HEK293 (cell line): ENCODE data around the gene ZFHX3.
"Not testable (repeated sequence)": the region's sequence is repeated elsewhere in the genome, so short reads cannot be mapped to it uniquely, and the experiment has no call there.

Experiments used
- CTCF ChIA-PET: fragments of 350-600 bp; formaldehyde crosslinking; extraction: SDS; loops from one replicate; lab custom pipeline; 2021; ENCODE audit warnings: antibody characterized with exemption; lab: Yijun Ruan, JAX
- POLR2A ChIA-PET: fragments of 300-600 bp; formaldehyde crosslinking; extraction: SDS; loops from one replicate; lab custom pipeline; 2020; ENCODE audit warnings: antibody characterized with exemption, inconsistent platforms; lab: Yijun Ruan, JAX
- H3K27ac ChIP-seq: fragments of 200-500 bp; sonication (Bioruptor generic); 2 replicates; pipeline ENCODE4 v1.5.1; 2014; ENCODE audit warnings: low read depth, low read length, control low read depth, inconsistent platforms; ENCODE audit errors: extremely low read depth
- H3K36me3 ChIP-seq, 2 experiments: fragments of 200-500 bp in 1 of 2; sonication (Bioruptor generic) in 1 of 2; 1 replicate in 1 of 2; 2 replicates in 1 of 2; pipeline ENCODE4 v1.5.1; 2014 to 2017; ENCODE audit warnings: inconsistent platforms in 2 of 2, low read length in 2 of 2; ENCODE audit not compliant: control insufficient read depth in 2 of 2, insufficient read depth in 1 of 2
- H3K4me1 ChIP-seq: fragments of 200-500 bp; sonication (Bioruptor generic); 2 replicates; pipeline ENCODE4 v1.5.1; 2014; ENCODE audit warnings: mild to moderate bottlenecking, low read length, inconsistent platforms; ENCODE audit not compliant: control insufficient read depth, insufficient read depth
- H3K4me3 ChIP-seq: 2 replicates; pipeline ENCODE4 v1.5.1; 2011; ENCODE audit warnings: low read depth, mild to moderate bottlenecking, control low read depth, low read length, moderate library complexity
- H3K9me3 ChIP-seq: fragments of 200-500 bp; sonication (Bioruptor generic); 2 replicates; pipeline ENCODE4 v1.5.1; 2014; ENCODE audit warnings: low read depth, low read length, inconsistent platforms; ENCODE audit not compliant: control insufficient read depth, insufficient read depth
- GLI2 ChIP-seq: fragments of 450-650 bp; formaldehyde crosslinking; IDR thresholded peaks from 2 replicates; pipeline ENCODE4; 2017; ENCODE audit warnings: missing biosample characterization, missing genetic modification characterization, low read depth, borderline replicate concordance
- IKZF3 ChIP-seq: fragments of 450-650 bp; IDR thresholded peaks from 2 replicates; pipeline ENCODE4 v1.5.0; 2018; ENCODE audit warnings: missing biosample characterization, mild to moderate bottlenecking, missing genetic modification characterization, moderate library complexity
- SP3 ChIP-seq: fragments of 450-650 bp; formaldehyde crosslinking; IDR thresholded peaks from 2 replicates; pipeline ENCODE4 v1.5.1; 2016; ENCODE audit warnings: missing biosample characterization, missing genetic modification characterization
- ZBTB21 ChIP-seq: fragments of 450-650 bp; formaldehyde crosslinking; IDR thresholded peaks from 2 replicates; pipeline ENCODE4 v1.5.1; 2017; ENCODE audit warnings: missing biosample characterization, missing genetic modification characterization
- ZNF350 ChIP-seq: fragments of 450-650 bp; formaldehyde crosslinking; IDR thresholded peaks from 2 replicates; pipeline ENCODE4 v1.5.0; 2017; ENCODE audit warnings: missing biosample characterization, mild to moderate bottlenecking, missing genetic modification characterization
- ZNF416 ChIP-seq: fragments of 450-650 bp; formaldehyde crosslinking; IDR thresholded peaks from 2 replicates; pipeline ENCODE4 v1.5.1; 2016; ENCODE audit warnings: missing biosample characterization, missing genetic modification characterization
- ZNF423 ChIP-seq: fragments of 450-650 bp; formaldehyde crosslinking; IDR thresholded peaks from 2 replicates; pipeline ENCODE4 v1.5.1; 2016; ENCODE audit warnings: missing biosample characterization, missing genetic modification characterization
- ZNF654 ChIP-seq: fragments of 450-650 bp; formaldehyde crosslinking; IDR thresholded peaks from 2 replicates; pipeline ENCODE4 v1.5.1; 2016; ENCODE audit warnings: low read depth, missing biosample characterization, missing genetic modification characterization
- ZSCAN16 ChIP-seq: fragments of 450-650 bp; formaldehyde crosslinking; IDR thresholded peaks from 2 replicates; pipeline ENCODE4 v1.5.1; 2016; ENCODE audit warnings: missing biosample characterization, missing genetic modification characterization
- ZSCAN23 ChIP-seq: fragments of 450-650 bp; formaldehyde crosslinking; IDR thresholded peaks from 2 replicates; pipeline ENCODE4 v1.5.1; 2016; ENCODE audit warnings: missing biosample characterization, missing genetic modification characterization
- TF ChIP-seq, protein P1 (sequence below): fragments of 450-650 bp; formaldehyde crosslinking; IDR thresholded peaks from 2 replicates; pipeline ENCODE4 v1.5.1; 2016; ENCODE audit warnings: missing biosample characterization, missing genetic modification characterization
- TF ChIP-seq, protein P2 (sequence below): fragments of 450-650 bp; formaldehyde crosslinking; IDR thresholded peaks from 2 replicates; pipeline ENCODE4 v1.5.1; 2016; ENCODE audit warnings: missing biosample characterization, missing genetic modification characterization
- TF ChIP-seq, protein P3 (sequence below): fragments of 450-650 bp; formaldehyde crosslinking; conservative IDR thresholded peaks from 2 replicates; pipeline ENCODE4 v1.5.1; 2016; ENCODE audit warnings: low read depth, missing biosample characterization, missing genetic modification characterization
- TF ChIP-seq, protein P4 (sequence below): fragments of 450-650 bp; formaldehyde crosslinking; IDR thresholded peaks from 2 replicates; pipeline ENCODE4 v1.5.1; 2016; ENCODE audit warnings: missing biosample characterization, missing genetic modification characterization
- TF ChIP-seq, protein P5 (sequence below): fragments of 450-650 bp; formaldehyde crosslinking; IDR thresholded peaks from 2 replicates; pipeline ENCODE4 v1.5.1; 2016; ENCODE audit warnings: missing biosample characterization, missing genetic modification characterization

ZFHX3 gene

DNA sequence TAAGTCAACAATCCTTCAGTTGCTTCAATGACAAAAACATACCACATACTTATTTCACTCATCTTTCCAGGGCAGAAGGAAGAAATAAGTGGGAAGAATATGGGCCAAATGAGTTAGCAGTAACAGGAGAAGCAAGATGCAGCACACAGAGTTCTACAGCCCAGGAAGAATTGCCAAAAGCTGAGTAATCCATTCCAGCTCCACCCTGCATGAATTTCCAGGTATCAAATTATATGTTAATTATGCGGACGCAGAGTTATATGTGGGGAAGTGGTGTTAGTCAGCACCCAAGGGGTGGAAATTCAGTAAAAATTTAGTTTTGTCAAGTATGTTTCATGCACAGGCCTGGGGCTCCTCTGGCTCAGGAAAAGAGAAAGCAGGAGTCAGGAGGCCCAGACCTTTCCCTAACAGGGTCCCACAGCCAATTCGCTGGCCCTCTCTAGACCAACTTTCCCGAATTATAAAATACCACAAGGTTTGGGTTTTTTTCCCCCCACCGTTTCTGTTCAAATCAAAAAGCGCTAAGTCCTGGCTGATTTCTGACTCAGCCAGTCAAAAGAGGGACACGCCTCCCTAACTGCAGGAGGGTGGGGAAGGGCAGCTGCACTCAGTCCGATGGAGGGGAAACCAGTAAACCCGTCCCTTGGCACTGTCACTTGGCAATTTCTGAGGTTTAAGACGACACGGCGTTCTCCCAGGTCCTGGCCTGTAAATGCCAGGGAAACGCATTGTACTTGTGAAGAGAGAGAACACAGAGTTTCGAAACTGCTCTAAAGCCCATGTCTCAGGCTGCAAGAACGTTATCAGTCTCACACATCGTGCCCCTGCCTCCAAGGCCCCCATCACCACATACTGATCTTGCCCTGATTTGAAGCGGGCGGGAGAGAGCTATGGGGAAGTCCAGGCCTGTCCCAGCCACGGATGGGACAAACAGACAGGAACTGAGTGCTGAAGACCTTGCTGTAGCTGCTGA lies 58.1 kb downstream of the ZFHX3 start (continued):
- TF ChIP-seq, protein P1, sequence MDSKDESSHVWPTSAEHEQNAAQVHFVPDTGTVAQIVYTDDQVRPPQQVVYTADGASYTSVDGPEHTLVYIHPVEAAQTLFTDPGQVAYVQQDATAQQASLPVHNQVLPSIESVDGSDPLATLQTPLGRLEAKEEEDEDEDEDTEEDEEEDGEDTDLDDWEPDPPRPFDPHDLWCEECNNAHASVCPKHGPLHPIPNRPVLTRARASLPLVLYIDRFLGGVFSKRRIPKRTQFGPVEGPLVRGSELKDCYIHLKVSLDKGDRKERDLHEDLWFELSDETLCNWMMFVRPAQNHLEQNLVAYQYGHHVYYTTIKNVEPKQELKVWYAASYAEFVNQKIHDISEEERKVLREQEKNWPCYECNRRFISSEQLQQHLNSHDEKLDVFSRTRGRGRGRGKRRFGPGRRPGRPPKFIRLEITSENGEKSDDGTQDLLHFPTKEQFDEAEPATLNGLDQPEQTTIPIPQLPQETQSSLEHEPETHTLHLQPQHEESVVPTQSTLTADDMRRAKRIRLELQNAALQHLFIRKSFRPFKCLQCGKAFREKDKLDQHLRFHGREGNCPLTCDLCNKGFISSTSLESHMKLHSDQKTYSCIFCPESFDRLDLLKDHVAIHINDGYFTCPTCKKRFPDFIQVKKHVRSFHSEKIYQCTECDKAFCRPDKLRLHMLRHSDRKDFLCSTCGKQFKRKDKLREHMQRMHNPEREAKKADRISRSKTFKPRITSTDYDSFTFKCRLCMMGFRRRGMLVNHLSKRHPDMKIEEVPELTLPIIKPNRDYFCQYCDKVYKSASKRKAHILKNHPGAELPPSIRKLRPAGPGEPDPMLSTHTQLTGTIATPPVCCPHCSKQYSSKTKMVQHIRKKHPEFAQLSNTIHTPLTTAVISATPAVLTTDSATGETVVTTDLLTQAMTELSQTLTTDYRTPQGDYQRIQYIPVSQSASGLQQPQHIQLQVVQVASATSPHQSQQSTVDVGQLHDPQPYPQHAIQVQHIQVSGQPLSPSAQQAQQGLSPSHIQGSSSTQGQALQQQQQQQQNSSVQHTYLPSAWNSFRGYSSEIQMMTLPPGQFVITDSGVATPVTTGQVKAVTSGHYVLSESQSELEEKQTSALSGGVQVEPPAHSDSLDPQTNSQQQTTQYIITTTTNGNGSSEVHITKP, result peak; percentile 95
- no peak for TF ChIP-seq ZNF350 (tag by site-specific recombination)

DNA sequence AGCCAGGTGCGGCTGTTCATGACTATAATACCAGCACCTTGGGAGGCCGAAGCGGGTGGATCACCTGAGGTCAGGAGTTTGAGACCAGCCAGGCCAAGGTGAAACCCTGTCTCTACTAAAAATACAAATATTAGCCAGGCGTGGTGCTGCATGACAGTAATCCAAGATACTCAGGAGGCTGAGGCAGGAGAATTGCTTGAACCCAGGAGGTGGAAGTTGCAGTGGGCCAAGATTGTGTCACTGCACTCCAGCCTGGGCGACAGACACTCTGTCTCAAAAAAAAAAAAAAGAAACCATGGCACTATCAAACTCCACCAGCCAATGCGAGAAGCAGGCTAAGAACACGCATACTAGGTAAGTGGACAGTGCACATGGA lies 58.7 kb downstream of the ZFHX3 start:
- POLR2A ChIA-PET, H3K36me3 ChIP-seq, H3K9me3 ChIP-seq, H3K27ac ChIP-seq, H3K4me3 ChIP-seq: not testable (repeated sequence)
- CTCF ChIA-PET, result interaction anchor here (0.6 kb wide), 1 partner anchor 14 kb away, joined by 5 read pairs; no protein-coding TSS in a partner anchor
- H3K4me1 ChIP-seq, result peaks cover 17% of the 10 kb centered on the region

DNA sequence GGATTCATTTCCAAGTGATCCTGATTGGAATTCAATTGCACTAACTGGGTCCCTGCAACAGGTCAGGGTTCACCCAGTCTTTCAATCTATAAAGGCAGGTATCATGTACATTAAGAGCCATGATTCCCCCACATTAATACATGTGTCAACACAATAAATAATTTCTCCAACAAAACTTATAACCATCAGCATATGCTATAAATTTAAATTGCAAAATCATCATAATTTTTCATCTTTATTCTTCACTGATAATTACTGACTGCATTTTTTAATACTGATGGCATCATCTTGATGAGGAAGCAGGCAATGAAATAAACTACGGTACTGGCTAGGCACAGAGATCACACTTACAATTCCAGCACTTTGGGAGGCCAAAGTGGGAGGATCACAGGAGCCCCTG lies 59.4 kb downstream of the ZFHX3 start:
- no peak overlapping the region for H3K27ac ChIP-seq
- ChIA-PET POLR2A (no interaction called here), CTCF (no interaction called here)

DNA sequence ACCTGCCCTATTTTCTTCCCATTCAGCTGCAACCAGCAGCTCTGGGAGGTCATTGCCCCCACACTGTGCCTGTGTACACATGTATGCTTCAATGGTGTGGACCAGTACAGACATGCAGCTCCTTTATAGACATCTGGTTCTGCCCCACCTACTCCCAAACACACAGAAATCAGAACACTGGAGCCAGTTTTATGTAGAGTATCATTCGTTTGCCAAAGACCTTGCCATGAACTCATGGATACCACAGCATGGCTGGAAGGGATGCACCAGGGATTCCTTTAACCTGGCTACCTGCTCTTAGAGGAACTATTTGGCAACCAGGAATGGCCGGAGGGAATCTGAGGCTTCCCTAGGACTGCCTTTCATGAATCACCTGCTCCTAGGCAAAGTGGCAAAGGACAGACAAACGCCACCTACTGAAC lies 60.4 kb downstream of the ZFHX3 start:
- no peak overlapping the region for H3K4me3 ChIP-seq
- CTCF ChIA-PET, result interaction anchor here (0.7 to 0.8 kb wide), 2 partner anchors 11 to 48 kb away, joined by 3 read pairs; no protein-coding TSS in a partner anchor
- H3K36me3 ChIP-seq, result no peaks in the 10 kb centered on the region
- POLR2A ChIA-PET, result no interaction called here
- no peaks in the 10 kb centered on the region for H3K9me3 ChIP-seq
- no peak overlapping the region for H3K27ac ChIP-seq
- peaks cover 17% of the 10 kb centered on the region for H3K4me1 ChIP-seq
- TF ChIP-seq, protein P2, sequence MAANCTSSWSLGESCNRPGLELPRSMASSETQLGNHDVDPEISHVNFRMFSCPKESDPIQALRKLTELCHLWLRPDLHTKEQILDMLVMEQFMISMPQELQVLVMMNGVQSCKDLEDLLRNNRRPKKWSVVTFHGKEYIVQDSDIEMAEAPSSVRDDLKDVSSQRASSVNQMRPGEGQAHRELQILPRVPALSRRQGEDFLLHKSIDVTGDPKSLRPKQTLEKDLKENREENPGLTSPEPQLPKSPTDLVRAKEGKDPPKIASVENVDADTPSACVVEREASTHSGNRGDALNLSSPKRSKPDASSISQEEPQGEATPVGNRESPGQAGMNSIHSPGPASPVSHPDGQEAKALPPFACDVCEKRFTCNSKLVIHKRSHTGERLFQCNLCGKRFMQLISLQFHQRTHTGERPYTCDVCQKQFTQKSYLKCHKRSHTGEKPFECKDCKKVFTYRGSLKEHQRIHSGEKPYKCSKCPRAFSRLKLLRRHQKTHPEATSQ (tag by site-specific recombination), result no peak
- TF ChIP-seq ZNF423 (tag by site-specific recombination) (no peak), ZSCAN16 (tag by site-specific recombination) (no peak), ZNF416 (no peak), IKZF3 (no peak), GLI2 (no peak), ZBTB21 (tag by site-specific recombination) (no peak)
- TF ChIP-seq, protein P3, sequence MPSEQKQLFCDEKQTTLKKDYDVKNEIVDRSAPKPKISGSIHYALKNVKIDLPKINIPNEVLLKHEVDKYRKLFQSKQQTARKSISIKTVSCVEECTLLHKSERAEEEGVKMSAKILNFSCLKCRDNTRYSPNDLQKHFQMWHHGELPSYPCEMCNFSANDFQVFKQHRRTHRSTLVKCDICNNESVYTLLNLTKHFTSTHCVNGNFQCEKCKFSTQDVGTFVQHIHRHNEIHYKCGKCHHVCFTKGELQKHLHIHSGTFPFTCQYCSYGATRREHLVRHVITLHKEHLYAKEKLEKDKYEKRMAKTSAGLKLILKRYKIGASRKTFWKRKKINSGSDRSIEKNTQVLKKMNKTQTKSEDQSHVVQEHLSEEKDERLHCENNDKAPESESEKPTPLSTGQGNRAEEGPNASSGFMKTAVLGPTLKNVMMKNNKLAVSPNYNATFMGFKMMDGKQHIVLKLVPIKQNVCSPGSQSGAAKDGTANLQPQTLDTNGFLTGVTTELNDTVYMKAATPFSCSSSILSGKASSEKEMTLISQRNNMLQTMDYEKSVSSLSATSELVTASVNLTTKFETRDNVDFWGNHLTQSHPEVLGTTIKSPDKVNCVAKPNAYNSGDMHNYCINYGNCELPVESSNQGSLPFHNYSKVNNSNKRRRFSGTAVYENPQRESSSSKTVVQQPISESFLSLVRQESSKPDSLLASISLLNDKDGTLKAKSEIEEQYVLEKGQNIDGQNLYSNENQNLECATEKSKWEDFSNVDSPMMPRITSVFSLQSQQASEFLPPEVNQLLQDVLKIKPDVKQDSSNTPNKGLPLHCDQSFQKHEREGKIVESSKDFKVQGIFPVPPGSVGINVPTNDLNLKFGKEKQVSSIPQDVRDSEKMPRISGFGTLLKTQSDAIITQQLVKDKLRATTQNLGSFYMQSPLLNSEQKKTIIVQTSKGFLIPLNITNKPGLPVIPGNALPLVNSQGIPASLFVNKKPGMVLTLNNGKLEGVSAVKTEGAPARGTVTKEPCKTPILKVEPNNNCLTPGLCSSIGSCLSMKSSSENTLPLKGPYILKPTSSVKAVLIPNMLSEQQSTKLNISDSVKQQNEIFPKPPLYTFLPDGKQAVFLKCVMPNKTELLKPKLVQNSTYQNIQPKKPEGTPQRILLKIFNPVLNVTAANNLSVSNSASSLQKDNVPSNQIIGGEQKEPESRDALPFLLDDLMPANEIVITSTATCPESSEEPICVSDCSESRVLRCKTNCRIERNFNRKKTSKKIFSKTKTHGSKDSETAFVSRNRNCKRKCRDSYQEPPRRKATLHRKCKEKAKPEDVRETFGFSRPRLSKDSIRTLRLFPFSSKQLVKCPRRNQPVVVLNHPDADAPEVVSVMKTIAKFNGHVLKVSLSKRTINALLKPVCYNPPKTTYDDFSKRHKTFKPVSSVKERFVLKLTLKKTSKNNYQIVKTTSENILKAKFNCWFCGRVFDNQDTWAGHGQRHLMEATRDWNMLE, result no peak
- TF ChIP-seq, protein P4, sequence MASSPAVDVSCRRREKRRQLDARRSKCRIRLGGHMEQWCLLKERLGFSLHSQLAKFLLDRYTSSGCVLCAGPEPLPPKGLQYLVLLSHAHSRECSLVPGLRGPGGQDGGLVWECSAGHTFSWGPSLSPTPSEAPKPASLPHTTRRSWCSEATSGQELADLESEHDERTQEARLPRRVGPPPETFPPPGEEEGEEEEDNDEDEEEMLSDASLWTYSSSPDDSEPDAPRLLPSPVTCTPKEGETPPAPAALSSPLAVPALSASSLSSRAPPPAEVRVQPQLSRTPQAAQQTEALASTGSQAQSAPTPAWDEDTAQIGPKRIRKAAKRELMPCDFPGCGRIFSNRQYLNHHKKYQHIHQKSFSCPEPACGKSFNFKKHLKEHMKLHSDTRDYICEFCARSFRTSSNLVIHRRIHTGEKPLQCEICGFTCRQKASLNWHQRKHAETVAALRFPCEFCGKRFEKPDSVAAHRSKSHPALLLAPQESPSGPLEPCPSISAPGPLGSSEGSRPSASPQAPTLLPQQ, result no peak

More for the DNA sequence above, 59.4 kb downstream of the ZFHX3 start:
- Histone ChIP-seq H3K4me1 (peaks cover 17% of the 10 kb centered on the region), H3K36me3 (no peaks in the 10 kb centered on the region), H3K4me3 (no peak overlapping the region), H3K9me3 (no peaks in the 10 kb centered on the region)
- TF ChIP-seq, protein P5, sequence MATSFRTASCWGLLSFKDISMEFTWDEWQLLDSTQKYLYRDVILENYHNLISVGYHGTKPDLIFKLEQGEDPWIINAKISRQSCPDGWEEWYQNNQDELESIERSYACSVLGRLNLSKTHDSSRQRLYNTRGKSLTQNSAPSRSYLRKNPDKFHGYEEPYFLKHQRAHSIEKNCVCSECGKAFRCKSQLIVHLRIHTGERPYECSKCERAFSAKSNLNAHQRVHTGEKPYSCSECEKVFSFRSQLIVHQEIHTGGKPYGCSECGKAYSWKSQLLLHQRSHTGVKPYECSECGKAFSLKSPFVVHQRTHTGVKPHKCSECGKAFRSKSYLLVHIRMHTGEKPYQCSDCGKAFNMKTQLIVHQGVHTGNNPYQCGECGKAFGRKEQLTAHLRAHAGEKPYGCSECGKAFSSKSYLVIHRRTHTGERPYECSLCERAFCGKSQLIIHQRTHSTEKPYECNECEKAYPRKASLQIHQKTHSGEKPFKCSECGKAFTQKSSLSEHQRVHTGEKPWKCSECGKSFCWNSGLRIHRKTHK (tag by site-specific recombination), result no peak
- TF ChIP-seq ZNF654 (tag by site-specific recombination) (no peak), ZSCAN23 (tag by site-specific recombination) (no peak), SP3 (no peak)
